Parathyroid adenoma (tissue), 2 donors: ENCODE measurements around the gene BAHCC1.

Experiments
- H2AFZ ChIP-seq: fragments of 300-600 bp; sonication (generic); one replicate; pipeline ENCODE4 v1.7.0; 2017; ENCODE audit warnings: antibody characterized with exemption, mild to moderate bottlenecking
- H3K27ac ChIP-seq: fragments of 300-600 bp; sonication (generic); one replicate; pipeline ENCODE4 v1.7.0; 2017
- H3K27me3 ChIP-seq: fragments of 300-600 bp; sonication (generic); one replicate; pipeline ENCODE4 v1.7.0; 2017; ENCODE audit warnings: low read length; ENCODE audit not compliant: control insufficient read depth, insufficient read depth
- H3K36me3 ChIP-seq: fragments of 300-600 bp; sonication (generic); one replicate; pipeline ENCODE4 v1.7.0; 2017; ENCODE audit warnings: low read length; ENCODE audit not compliant: control insufficient read depth, insufficient read depth
- H3K4me1 ChIP-seq: fragments of 300-600 bp; sonication (generic); one replicate; pipeline ENCODE4 v1.7.0; 2017; ENCODE audit warnings: control low read depth
- H3K4me2 ChIP-seq: fragments of 300-600 bp; sonication (generic); one replicate; pipeline ENCODE4 v1.7.0; 2017; ENCODE audit warnings: low read length
- H3K4me3 ChIP-seq: fragments of 300-600 bp; sonication (generic); one replicate; pipeline ENCODE4 v1.7.0; 2017; ENCODE audit warnings: low read depth, low read length
- H3K79me2 ChIP-seq: fragments of 300-600 bp; sonication (generic); one replicate; pipeline ENCODE4 v1.7.0; 2017; ENCODE audit warnings: control low read depth
- H3K9ac ChIP-seq: fragments of 300-600 bp; sonication (generic); one replicate; pipeline ENCODE4 v1.7.0; 2017; ENCODE audit warnings: mild to moderate bottlenecking
- H3K9me3 ChIP-seq: fragments of 300-600 bp; sonication (generic); one replicate; pipeline ENCODE4 v1.7.0; 2017; ENCODE audit warnings: low read length; ENCODE audit not compliant: control insufficient read depth
- TF ChIP-seq, protein P1 (sequence below): fragments of 300-600 bp; sonication (generic); IDR thresholded peaks from one replicate; pipeline ENCODE4 v1.7.0; 2017; ENCODE audit warnings: antibody characterized with exemption, mild to moderate bottlenecking
- donor health status: primary hyperparathyroidism.

The BAHCC1 gene

DNA sequence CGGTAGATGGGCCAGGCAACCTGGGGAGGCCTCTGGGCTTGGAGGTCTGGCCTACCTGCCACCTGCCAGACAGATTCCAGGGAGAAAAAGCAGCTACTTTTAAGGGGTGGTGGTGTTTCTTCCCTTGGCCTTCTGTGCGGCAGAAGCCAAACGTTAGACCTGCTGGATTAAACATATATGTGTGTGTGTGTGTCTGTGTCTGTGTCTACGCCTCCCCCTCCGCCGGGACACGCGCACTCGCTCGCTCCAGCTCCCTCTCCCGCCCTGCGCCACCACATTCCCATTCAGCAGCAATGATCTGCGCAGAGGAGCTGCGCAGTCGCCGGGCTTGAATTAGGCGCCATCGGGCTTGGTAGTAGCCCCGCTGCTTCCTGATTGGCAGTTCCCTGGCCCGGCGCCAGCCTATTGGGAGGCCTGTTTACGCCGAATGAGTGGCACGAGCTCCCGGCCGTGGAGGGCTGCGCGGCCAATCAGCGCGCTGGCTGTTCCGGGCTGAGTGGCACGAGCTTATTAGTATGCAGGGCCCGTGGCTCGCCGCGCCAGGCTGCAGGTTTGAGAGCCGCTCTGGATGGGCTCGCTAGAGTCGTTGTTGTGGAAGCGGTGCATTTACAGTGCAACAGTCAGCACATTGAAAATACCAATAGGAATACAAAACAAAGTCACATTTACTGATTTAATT, at the start of gene BAHCC1:
BAHCC1 (plus strand) TSS at position 537 of the 679 bp plus-strand sequence. CDS start 4,283 bp downstream, outside the sequence.
- TF ChIP-seq, protein P1, sequence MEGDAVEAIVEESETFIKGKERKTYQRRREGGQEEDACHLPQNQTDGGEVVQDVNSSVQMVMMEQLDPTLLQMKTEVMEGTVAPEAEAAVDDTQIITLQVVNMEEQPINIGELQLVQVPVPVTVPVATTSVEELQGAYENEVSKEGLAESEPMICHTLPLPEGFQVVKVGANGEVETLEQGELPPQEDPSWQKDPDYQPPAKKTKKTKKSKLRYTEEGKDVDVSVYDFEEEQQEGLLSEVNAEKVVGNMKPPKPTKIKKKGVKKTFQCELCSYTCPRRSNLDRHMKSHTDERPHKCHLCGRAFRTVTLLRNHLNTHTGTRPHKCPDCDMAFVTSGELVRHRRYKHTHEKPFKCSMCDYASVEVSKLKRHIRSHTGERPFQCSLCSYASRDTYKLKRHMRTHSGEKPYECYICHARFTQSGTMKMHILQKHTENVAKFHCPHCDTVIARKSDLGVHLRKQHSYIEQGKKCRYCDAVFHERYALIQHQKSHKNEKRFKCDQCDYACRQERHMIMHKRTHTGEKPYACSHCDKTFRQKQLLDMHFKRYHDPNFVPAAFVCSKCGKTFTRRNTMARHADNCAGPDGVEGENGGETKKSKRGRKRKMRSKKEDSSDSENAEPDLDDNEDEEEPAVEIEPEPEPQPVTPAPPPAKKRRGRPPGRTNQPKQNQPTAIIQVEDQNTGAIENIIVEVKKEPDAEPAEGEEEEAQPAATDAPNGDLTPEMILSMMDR, result no peak
- H3K4me2 ChIP-seq, result peak within 1 kb of the TSS; percentile 81
- H3K9ac ChIP-seq, result peak within 1 kb of the TSS; percentile 93
- H3K9me3 ChIP-seq, result no peaks in the 10 kb centered on the region
- peak within 1 kb of the TSS; percentile 75 for H2AFZ ChIP-seq
- H3K4me1 ChIP-seq, result peaks cover 17% of the 10 kb centered on the region
- peak within 1 kb of the TSS; percentile 93 for H3K27ac ChIP-seq
- peaks cover 12% of the 10 kb centered on the region for H3K79me2 ChIP-seq
- H3K4me3 ChIP-seq, result peak within 1 kb of the TSS; percentile 81
- no peaks in the 10 kb centered on the region for H3K27me3 ChIP-seq
- no peaks in the 10 kb centered on the region for H3K36me3 ChIP-seq

DNA sequence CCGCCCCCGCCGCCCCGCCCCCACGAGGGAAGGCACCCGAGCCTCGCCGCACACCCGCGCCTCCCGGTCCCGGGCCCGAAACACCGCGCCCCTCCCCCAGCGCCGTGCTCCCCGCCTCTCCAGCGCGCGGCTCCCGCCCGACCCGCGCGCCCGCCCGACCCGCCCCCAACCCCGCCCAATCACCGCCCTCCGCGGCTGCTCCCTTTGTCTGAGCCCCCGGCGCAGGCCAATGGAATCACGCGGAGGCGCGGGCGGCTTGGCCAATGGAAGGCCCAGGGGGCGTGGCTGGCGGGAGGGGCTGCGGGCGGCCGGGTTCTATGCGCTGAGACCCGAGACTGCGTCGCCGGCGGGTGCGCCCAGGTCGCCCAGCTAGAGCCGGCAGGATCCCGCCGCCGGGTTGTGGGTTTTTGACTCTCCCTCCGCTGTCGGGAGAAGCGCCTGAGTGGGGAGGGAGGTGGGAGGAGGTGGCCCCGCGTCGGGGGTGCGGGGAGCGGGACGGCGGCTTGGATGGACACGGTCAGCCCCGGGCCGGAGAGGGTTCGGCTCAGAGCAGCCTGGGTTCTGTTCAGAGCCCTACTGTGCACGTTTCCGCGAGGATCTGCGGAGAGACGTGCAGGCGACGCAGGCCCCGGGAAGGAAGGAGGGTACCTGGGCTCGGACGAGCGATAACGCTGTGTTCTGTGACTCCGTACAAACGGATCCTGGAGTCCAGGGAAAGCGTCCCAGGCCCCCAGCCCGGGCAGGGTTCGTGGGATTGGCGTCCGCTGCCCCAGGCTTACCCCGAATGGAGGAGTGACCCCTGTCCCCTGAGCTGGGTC, 49.0 kb upstream of the BAHCC1 start:
- Histone ChIP-seq H3K36me3 (no peaks in the 10 kb centered on the region), H3K79me2 (peaks cover 5% of the 10 kb centered on the region), H3K4me2 (peak overlapping the region; percentile 97), H3K9ac (peak overlapping the region; percentile 29), H3K4me1 (peaks cover 5% of the 10 kb centered on the region), H3K27ac (peak overlapping the region; percentile 59), H3K9me3 (no peaks in the 10 kb centered on the region), H2AFZ (peak overlapping the region; percentile 86), H3K4me3 (peak overlapping the region; percentile 80), H3K27me3 (no peaks in the 10 kb centered on the region)
- TF ChIP-seq, protein P1, result no peak

- Histone ChIP-seq H3K4me2 (peak overlapping the region; percentile 97), H3K9ac (peak overlapping the region; percentile 29), H3K79me2 (peaks cover under 1% of the 10 kb centered on the region), H2AFZ (peak overlapping the region; percentile 86), H3K36me3 (no peaks in the 10 kb centered on the region), H3K27me3 (no peaks in the 10 kb centered on the region), H3K4me3 (peak overlapping the region; percentile 80), H3K4me1 (peaks cover 5% of the 10 kb centered on the region), H3K27ac (no peak overlapping the region), H3K9me3 (no peaks in the 10 kb centered on the region)
- TF ChIP-seq, protein P1, result no peak
These were observed 48.3 kb upstream of the BAHCC1 start for GRCh38 chr17:81346908-81347349.

GRCh38 chr17:81347437-81347836, 47.8 kb upstream of the BAHCC1 start:
- H3K4me3 ChIP-seq, result no peak overlapping the region
- no peaks in the 10 kb centered on the region for H3K79me2 ChIP-seq
- H3K27me3 ChIP-seq, result no peaks in the 10 kb centered on the region
- peaks cover 5% of the 10 kb centered on the region for H3K4me1 ChIP-seq
- H3K4me2 ChIP-seq, result no peak overlapping the region
- H3K9ac ChIP-seq, result no peak overlapping the region
- H3K27ac ChIP-seq, result no peak overlapping the region
- TF ChIP-seq, protein P1, result no peak
- no peak overlapping the region for H2AFZ ChIP-seq
- no peaks in the 10 kb centered on the region for H3K9me3 ChIP-seq
- H3K36me3 ChIP-seq, result no peaks in the 10 kb centered on the region
